ENCODE measurements around the gene NFXL1. TPM values are rescaled to one million over a fixed set of nuclear protein-coding genes. Genes with fewer than 3 reads are reported as not detected.

NFXL1 gene
- total and polyA plus RNA-seq, 10 donors = 3.8 to 18.5 (median 13.4) TPM

DNA sequence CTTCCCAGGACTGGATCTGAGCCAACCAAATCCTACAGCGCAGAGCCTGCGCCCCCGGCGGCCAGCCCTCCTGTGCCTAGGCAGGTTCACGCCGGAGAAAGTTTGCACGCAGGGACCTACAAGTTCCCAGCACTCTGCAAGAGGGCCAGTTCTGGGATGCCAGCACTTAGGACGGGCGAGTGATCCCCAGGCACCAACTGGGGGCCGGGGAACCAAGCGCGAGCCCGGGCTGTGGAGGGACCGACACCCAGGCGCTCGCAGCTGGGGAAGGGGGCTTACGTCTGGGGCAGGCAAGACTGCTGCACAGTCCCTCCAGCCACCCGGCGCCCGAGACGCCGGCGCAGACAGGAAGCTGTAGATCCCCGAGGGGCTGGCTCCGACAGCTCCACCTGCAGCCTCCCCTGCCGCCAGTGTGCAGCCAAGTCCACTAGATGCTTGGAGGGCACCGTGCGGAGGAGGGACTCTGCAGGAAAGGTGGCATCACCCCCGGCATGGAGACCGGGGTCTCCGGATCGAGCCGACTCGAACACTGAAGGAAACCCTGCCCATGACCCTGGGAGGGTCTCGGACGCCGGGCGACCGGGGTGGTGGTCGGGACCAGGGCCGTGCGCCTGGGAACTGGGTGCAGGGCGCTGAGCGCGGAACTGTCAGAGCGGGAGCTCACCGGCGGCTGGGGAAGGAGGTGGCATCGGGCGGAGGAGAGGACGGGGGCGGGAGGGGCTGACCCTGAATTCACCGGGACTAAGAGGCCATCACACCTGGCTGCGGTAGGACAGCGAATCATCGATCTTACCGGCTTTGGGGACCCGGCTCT is 77.1 kb downstream of the NFXL1 start:
- DNase-seq = peak; percentile 88
- H3K27me3 ChIP-seq (replicated peaks in 1 of 7) = peaks cover 0 to 52% (median 7%) of the 10 kb centered on the region in 7 donors
- peak overlapping the region; percentile 14 to 67 (median 46) for H3K4me3 ChIP-seq
- peaks cover 0 to 9% (median 0%) of the 10 kb centered on the region in 8 donors for H3K9me3 ChIP-seq
- TF ChIP-seq POLR2AphosphoS5 (IDR thresholded peaks at IDR 0.05) (peak in 2 of 3 donors; percentile 29 to 63), POLR2A (IDR thresholded peaks at IDR 0.05) (no peak)
- peaks cover 16 to 46% (median 30%) of the 10 kb centered on the region in 6 donors for H3K4me1 ChIP-seq
- WGBS, 5 donors = 0 to 5% (median 1%) methylated on average over 32 to 58 of the region's 58 CpGs
- intact Hi-C loops (cut with DNase I; ENCODE audit: low total_unique reads) = no loop called here
- peaks cover 0 to 6% (median 0%) of the 10 kb centered on the region in 6 donors for H3K36me3 ChIP-seq
- no peak overlapping the region for H3K27ac ChIP-seq

DNA sequence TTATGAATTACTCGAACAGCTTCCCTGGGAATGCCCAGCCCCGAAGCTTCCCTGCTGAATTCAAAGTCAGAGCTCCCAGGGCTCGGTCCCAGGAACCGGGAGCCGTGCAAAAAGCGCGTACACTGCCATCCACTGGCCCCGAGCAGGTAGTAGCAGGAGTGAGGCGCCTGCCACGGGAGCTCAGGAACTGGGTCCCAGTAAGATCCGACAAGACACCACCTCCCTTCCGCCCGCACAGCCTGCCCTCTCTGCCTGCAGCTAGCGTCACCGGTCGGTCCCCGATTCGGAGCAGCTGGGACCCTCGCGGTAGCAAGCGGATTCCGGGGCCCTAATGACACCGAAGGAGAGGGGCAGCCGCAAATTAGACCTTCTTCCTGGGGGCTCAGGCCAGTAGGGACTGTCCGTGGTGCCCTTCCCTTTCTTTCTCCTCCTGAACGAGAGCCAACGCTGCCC is 77.7 kb downstream of the NFXL1 start:
- Histone ChIP-seq H3K4me3 (peak overlapping the region; percentile 14 to 67 (median 46)), H3K9me3 (peaks cover 0 to 9% (median 0%) of the 10 kb centered on the region in 8 donors), H3K36me3 (no peaks in the 10 kb centered on the region), H3K27me3 (replicated peaks in 1 of 7) (peaks cover 0 to 56% (median 7%) of the 10 kb centered on the region in 7 donors), H3K4me1 (peaks cover 16 to 46% (median 30%) of the 10 kb centered on the region in 6 donors), H3K27ac (no peak overlapping the region)
- TF ChIP-seq, protein P1, sequence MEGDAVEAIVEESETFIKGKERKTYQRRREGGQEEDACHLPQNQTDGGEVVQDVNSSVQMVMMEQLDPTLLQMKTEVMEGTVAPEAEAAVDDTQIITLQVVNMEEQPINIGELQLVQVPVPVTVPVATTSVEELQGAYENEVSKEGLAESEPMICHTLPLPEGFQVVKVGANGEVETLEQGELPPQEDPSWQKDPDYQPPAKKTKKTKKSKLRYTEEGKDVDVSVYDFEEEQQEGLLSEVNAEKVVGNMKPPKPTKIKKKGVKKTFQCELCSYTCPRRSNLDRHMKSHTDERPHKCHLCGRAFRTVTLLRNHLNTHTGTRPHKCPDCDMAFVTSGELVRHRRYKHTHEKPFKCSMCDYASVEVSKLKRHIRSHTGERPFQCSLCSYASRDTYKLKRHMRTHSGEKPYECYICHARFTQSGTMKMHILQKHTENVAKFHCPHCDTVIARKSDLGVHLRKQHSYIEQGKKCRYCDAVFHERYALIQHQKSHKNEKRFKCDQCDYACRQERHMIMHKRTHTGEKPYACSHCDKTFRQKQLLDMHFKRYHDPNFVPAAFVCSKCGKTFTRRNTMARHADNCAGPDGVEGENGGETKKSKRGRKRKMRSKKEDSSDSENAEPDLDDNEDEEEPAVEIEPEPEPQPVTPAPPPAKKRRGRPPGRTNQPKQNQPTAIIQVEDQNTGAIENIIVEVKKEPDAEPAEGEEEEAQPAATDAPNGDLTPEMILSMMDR (IDR thresholded peaks at IDR 0.05 in 8 of 11, conservative IDR thresholded peaks at IDR 0.05 in 3 of 11) = peak in 8 of 11 experiments; percentile 13 to 66 (median 42)
- TF ChIP-seq POLR2A (IDR thresholded peaks at IDR 0.05) = no peak
- peak; percentile 88 for DNase-seq
- 0 to 2% (median 0%) methylated on average over 15 to 27 of the region's 27 CpGs for WGBS, 5 donors
- intact Hi-C loops (cut with DNase I; ENCODE audit: low total_unique reads) = no loop called here

DNA sequence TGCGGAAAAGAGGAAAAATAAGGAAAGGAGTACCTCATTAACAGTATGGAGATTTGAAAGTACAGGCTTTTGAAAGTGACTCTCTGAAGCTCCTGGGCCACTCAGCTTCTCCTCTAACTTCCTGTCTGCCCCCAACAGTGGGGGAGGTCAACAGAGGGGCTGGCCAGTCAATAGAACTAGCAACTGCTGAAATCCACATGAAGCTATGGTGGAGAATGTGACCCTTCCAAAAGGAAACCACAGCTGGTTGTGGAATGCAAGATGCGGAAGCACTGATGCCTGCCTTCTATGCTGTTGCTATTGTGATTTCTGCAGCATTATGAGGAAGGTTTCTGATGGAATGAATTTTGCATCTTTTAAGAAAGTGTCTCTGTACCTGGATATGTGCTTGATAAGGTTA is 78.9 kb downstream of the NFXL1 start:
- peaks cover 0 to 56% (median 7%) of the 10 kb centered on the region in 7 donors for H3K27me3 ChIP-seq (replicated peaks in 1 of 7)
- peak overlapping the region in 2 of 8 donors; percentile 64 to 67 for H3K4me3 ChIP-seq
- WGBS, 5 donors = 46 to 63% (median 54%) methylated on average over 2 of the region's 2 CpGs
- H3K36me3 ChIP-seq = no peaks in the 10 kb centered on the region
- TF ChIP-seq, protein P1 (IDR thresholded peaks at IDR 0.05 in 8 of 11, conservative IDR thresholded peaks at IDR 0.05 in 3 of 11) = no peak
- TF ChIP-seq POLR2AphosphoS5 (IDR thresholded peaks at IDR 0.05) = no peak
- no peak for TF ChIP-seq POLR2A (IDR thresholded peaks at IDR 0.05)
- H3K27ac ChIP-seq = no peak overlapping the region
- intact Hi-C loops (cut with DNase I; ENCODE audit: low total_unique reads) = no loop called here
- peaks cover 16 to 46% (median 30%) of the 10 kb centered on the region in 6 donors for H3K4me1 ChIP-seq
- DNase-seq = no peak
- peaks cover 0 to 9% (median 0%) of the 10 kb centered on the region in 8 donors for H3K9me3 ChIP-seq

DNA sequence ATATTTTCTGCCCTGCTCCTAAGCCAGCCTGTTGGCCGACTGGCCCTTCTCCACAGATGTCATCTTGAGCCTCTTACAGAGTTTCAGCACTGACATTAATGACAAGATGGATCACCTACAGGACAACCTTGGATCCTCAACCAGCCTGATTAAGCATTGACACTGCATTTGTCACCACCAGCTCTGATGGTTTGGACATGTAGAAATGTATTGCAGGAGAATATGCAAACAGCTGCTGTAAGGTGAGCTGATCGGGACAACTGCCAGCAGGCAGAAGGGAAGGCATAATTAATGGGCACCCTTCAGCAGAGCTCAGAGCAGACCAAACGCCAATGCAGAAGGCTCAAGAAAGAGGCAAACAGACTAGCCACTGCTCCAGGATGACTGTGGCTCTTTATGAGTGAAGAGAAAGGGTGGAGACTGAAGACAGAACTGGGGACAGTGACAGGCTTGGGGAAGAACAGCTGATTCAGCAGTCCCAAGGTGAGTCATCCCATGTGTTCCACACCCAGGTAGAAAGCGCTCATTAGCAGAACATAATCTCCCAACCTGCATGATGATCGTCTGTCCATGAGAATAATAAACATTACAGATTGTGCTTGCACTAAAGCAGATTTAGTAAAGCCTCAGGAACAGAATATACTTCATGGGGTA is 83.2 kb downstream of the NFXL1 start:
- Histone ChIP-seq H3K9me3 (peaks cover 0 to 9% (median 0%) of the 10 kb centered on the region in 8 donors), H3K4me3 (no peak overlapping the region), H3K27me3 (replicated peaks in 1 of 7) (peaks cover 0 to 35% (median 0%) of the 10 kb centered on the region in 7 donors), H3K36me3 (no peaks in the 10 kb centered on the region), H3K4me1 (peaks cover 6 to 12% (median 9%) of the 10 kb centered on the region in 6 donors), H3K27ac (no peak overlapping the region)
- TF ChIP-seq, protein P1 (IDR thresholded peaks at IDR 0.05 in 8 of 11, conservative IDR thresholded peaks at IDR 0.05 in 3 of 11) = no peak
- TF ChIP-seq POLR2AphosphoS5 (IDR thresholded peaks at IDR 0.05) = no peak
- TF ChIP-seq POLR2A (IDR thresholded peaks at IDR 0.05) = no peak
- intact Hi-C loops (cut with DNase I; ENCODE audit: low total_unique reads) = no loop called here
- 64 to 92% (median 83%) methylated on average over 5 of the region's 5 CpGs for WGBS, 5 donors
- no peak for DNase-seq

All from spleen (tissue), 11 donors.